GM21381 (cell line): ENCODE measurements around the gene LDLRAD1.
"Not testable (repeated sequence)": the region's sequence is repeated elsewhere in the genome, so short reads cannot be mapped to it uniquely, and the experiment has no call there.

Experiments
- ATAC-seq: cut with Tn5 transposase; IDR thresholded peaks from one replicate; pipeline ENCODE4 v1.9.1; 2021; ENCODE audit warnings: mild to moderate bottlenecking, moderate library complexity; ENCODE audit not compliant: unreplicated experiment

LDLRAD1 gene

GRCh38 chr1:54017979-54018378 lies at the start of gene LDLRAD1:
LDLRAD1 (minus strand) TSS chr1:54018186; CDS start chr1:54018112, 74 bp downstream.
- ATAC-seq = no peak

- no peak for ATAC-seq
Observed at GRCh38 chr1:54064299-54064698, 46.3 kb upstream of the LDLRAD1 start.

GRCh38 chr1:54054438-54054749 lies 36.4 kb upstream of the LDLRAD1 start:
- ATAC-seq = no peak

GRCh38 chr1:54053745-54054437 lies 35.9 kb upstream of the LDLRAD1 start:
- no peak for ATAC-seq

- peak; percentile 93 for ATAC-seq
Observed at GRCh38 chr1:54052934-54053744, 35.2 kb upstream of the LDLRAD1 start, which contains the start of the genes TCEANC2 and TMEM59. TCEANC2 (plus strand) TSS chr1:54053608; CDS start chr1:54054423, 815 bp downstream. TMEM59 (minus strand) TSS chr1:54053204; CDS start chr1:54053188, 16 bp downstream.

GRCh38 chr1:54052431-54052933 lies 34.5 kb upstream of the LDLRAD1 start:
- no peak for ATAC-seq

- no peak for ATAC-seq
Observed at GRCh38 chr1:54051933-54052430, 34.0 kb upstream of the LDLRAD1 start.

- ATAC-seq = not testable (repeated sequence)
Observed at GRCh38 chr1:54050435-54050834, 32.4 kb upstream of the LDLRAD1 start.

GRCh38 chr1:54047384-54048305 lies 29.7 kb upstream of the LDLRAD1 start:
- ATAC-seq = no peak

- ATAC-seq = no peak
Observed at GRCh38 chr1:54046671-54047383, 28.8 kb upstream of the LDLRAD1 start.

GRCh38 chr1:54045496-54045895 lies 27.5 kb upstream of the LDLRAD1 start:
- no peak for ATAC-seq

GRCh38 chr1:54041806-54042205 lies 23.8 kb upstream of the LDLRAD1 start:
- no peak for ATAC-seq

- ATAC-seq = no peak
Observed at GRCh38 chr1:54037476-54037875, 19.5 kb upstream of the LDLRAD1 start.

GRCh38 chr1:54028306-54029251 lies 10.6 kb upstream of the LDLRAD1 start:
- ATAC-seq = no peak

- ATAC-seq = no peak
Observed at GRCh38 chr1:54027848-54028247, 9.9 kb upstream of the LDLRAD1 start.

- not testable (repeated sequence) for ATAC-seq
Observed at GRCh38 chr1:54024811-54025210, 6.8 kb upstream of the LDLRAD1 start.

- ATAC-seq = no peak
Observed at GRCh38 chr1:54024358-54024757, 6.4 kb upstream of the LDLRAD1 start.

GRCh38 chr1:54019562-54020176 lies 1.7 kb upstream of the LDLRAD1 start:
- ATAC-seq = not testable (repeated sequence)
